IPS-11a (cell line): ENCODE measurements around the gene ZNF735.
"Not testable (repeated sequence)": the region's sequence is repeated elsewhere in the genome, so short reads cannot be mapped to it uniquely, and the experiment has no call there.

Source experiments
- H3K4me3 ChIP-seq: one replicate; pipeline ENCODE4 v1.5.1; 2013; ENCODE audit warnings: low read depth, low read length, control low read depth

Gene ZNF735

DNA sequence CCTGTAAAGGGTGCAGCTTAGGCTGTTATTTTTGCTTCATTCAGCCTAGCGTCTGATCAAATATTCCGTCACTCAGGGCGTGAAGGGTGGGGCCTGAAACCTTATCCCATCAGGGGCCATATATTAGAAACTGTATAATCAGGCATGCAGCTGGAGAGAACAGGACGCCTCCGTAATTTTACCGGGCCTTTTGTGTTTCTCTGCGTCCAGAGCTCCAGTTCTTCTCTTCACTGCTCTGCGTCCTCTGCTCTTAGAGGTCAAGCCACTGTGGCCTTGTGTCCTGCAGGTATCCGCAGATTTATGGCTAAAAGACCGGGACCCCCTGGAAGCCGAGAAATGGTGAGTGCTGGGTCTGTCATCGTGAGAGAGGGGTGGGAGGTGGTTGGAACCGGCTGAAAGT, at the start of gene ZNF735:
Gene ZNF735 (plus strand): TSS at position 301 of the 400 bp plus-strand sequence. CDS start 0 bp downstream, at position 301.
- no peak within 1 kb of the TSS for H3K4me3 ChIP-seq

DNA sequence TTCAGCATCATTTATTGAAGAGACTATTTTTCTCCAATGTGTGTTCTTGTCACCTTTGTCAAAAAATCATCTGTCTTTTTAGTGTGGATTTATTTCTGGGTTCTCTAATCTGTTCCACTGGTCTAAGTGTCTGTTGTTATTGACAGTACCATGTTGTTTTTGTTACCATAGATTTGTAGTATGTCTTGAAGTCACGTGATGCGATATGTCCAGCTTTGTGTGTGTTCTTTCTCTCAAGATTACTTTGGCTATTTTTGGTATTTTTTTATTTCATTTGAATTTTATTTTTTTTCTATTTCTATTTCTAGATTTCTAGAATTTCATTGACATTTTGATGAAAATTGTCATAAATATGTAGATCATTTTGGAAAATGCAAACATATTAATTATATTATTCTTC, 36.0 kb upstream of the ZNF735 start:
- H3K4me3 ChIP-seq, result not testable (repeated sequence)

DNA sequence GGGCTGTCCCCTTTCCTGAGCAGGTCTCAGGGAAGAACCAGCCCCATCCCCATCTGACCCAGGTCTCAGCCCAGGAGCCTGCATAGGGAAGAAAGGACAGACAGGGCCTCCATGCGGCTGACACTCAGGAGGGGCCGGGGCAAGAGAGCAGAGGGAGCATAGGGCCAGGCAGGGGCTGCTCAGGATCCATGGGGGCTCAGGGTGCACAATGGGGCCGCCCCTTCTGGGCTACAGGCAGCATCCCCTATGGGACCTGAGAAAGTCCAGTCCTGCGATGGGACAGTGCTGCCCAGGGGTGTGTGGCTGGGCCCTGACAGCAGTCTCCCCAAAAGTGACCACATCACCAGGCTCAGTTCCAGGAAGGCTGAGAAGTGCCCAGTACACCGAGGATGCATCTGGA, 32.7 kb upstream of the ZNF735 start:
- H3K4me3 ChIP-seq, result no peak overlapping the region

DNA sequence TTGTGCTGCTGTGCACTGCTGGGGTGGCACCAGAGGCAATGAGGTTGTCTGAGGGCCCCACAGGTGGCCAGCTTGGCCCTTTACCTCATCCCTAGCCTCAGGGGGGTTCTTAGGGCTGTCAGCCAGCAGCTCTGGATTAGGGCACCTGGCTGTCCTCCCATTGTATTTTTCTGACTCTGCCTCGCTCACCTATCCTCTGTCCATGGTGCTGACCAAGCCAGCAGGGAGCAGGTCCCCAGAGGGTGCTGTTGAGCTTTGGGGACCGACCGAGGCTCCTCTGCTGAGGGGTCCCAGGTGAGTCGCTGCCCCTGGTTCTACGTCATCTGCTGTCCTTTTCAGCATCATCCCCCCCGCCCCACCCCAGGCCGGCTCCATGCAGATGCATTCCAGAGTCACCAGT, 32.1 kb upstream of the ZNF735 start:
- no peak overlapping the region for H3K4me3 ChIP-seq

DNA sequence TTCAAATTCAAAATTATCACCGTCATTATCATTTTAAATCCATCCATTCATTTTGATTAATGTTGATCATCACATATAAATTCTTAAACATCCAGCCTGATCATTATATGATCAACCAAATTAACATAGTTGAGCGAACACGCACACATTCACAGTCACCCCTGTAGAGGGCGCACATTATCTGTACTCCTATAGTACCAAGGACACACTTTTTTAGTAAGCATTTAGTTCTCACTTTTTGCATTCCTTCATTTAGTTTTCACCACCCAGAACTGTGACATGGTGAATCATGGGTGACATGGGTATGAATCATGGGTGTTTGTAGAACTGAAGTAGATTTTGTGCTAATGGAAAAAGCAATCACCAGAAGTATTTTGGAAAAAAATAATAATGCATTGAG, 26.0 kb upstream of the ZNF735 start:
- no peak overlapping the region for H3K4me3 ChIP-seq

DNA sequence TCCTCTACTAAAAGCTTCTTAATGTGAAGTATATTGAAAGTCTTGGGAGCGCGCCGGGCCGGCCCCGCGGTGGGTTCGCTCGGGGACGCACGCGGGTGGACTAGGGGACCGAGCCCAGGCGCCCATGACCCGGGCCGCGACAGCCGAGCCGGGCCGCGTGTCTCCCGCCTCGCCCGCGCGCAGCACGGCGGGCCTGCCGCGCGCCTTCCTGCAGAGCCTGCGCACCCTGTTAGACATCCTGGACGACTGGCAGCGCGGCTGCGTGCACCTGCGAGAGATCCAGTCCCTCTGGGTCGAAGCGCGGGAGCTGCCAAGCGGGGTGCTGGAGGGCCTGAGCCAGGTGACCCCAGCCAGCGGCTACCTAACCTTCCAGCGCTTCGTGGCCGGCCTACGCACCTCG, 25.4 kb upstream of the ZNF735 start:
- no peak overlapping the region for H3K4me3 ChIP-seq

DNA sequence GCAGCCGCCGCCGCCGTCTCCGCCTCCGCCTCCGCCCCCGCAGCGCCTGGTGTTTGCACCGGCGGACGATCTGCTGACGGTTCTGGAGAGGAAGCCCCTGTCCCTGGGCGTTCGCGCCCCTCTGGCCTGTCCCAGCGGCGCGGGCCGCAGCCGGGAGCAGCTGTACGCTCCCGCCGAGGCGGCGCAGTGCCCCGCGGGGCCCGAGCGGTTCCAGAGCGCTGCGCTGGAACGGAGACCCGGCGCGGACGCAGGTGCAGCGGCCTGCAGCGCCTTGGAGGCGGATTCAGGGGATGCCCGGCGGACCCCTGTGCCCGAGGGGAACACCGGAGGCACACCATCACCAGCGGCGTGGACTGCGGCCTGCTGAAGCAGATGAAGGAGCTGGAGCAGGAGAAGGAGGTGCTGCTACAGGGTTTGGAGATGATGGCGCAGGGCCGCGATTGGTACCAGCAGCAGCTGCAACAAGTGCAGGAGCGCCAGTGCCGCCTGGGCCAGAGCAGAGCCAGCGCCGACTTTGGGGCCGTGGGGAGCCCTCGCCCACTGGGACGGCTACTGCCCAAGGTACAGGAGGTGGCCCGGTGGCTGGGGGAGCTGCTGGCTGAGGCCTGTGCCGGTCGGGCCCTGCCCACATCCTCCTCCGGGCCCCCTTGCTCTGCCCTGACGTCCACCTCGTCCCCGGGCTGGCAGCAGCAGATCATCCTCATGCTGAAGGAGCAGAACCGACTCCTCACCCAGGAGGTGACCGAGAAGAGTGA, 24.8 kb upstream of the ZNF735 start:
- no peak overlapping the region for H3K4me3 ChIP-seq

DNA sequence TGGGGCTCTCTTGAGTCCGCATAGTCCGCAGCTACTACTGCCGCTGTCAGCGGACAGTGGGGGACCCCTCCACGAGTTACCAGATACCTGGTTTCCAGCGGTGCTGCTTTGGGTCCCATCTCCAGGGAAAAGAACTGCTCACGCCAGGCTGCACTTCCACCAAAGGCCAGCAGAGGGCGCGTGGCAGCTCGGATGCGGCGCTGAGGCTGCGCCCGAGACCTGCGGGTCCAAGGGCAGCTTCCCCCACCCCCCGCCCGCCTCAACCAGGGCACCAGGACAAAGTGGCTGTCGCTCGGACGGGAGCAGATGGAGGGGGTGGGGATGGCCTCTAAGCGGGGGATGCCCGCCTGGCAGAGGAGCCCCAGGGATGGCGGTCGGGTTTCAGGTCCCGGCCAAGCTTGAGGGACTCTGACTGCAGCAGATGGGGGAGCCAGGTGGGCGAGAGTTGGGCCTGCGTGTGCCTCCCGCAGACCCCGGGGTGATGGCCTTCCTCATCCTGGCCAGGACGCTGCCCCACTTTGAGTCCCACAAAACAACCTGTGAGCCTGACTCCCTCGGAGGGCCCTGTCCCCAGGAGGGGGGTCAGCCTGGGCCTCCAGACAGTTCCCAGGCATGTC, 23.8 kb upstream of the ZNF735 start:
- H3K4me3 ChIP-seq, result no peak overlapping the region

DNA sequence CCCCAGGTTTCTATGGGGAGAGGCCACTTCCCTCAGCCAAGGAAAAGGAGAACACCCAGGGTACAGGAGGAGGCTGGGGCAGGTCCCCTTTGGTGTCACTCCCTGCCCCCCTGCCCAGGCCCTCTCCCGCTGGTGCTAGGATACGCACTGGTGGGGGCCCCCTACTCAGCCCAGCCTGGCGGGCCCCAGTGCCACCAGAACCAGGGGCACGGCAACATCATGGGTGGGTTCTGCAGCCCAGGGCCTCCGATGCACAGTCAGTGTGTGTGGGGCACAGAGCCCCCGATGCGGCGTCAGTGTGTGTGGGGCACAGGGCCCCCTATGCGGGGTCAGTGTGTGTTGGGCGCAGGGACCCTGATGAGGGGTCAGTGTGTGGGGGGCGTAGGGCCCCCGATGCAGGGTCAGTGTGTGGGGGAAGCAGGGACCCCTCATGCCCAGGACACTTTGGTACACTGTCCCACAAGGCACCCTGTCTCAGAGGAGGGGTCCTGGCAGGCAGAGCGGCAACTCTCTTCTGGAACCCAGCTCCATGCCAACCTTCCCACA, 23.1 kb upstream of the ZNF735 start:
- no peak overlapping the region for H3K4me3 ChIP-seq

DNA sequence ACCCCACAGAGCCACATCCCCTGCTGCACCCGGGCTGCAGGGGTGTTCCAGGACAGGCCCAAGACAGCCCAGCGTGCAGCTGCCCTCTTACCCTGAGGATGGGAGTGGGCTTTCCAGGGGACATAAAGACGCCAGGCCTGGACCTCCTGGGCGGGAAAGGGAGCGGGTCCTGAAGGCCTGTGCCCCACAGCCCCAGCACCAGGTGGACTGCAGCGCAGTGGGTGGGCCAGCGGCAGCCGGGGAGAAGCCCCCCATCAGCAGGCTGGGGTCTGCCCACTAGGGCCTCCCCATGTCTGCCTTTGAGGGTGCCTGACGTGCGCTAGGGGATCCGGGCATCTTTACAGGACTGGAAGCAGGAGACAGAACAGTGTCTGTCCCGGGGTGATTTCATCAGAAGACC, 22.6 kb upstream of the ZNF735 start:
- H3K4me3 ChIP-seq, result no peak overlapping the region

DNA sequence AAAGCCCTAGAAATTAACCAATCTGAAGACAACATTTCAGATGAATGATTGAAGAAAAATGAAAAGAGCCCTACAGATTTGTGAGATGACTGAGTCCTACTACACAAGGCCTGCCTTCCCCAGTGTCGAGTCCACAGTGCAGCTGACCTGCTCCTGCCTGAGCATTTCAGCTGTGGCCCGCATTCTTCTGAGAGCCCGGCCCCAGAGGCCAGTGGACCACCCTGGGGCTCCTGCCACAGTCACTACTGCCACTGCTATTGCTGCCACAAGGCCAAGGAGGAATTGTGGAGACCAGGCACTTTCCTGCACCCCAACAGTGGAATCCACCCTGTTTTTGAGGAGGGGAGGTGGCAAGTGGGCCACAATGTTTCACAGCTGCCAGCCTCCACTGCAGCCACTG, 19.6 kb upstream of the ZNF735 start:
- no peak overlapping the region for H3K4me3 ChIP-seq

DNA sequence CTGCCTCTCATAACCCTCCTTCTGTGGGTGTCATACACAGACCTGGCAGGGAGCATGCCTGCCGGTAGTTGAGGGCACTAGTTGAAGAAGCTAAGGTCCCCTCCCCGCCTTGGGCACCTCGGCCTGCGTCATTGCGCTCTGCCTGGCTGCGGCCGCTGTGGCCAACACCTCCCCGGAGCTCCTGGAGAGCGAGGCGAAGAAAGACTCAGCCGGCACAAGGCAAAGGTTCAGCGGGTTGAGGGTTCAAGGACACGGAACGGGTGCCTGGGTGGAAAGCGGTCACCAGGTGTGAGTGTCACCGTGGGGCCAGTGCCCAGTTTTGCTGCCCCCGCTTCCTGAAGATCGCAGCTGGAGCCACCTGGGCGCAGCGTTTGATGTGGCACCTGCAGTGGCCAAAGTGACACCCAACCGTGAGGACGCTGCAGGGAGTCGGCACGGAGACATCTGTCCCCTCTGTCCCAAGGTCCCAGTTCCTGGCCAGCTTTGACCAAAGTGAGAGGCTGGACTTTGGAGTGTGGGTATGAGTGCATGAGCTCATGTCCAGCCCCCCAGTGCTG, 14.8 kb upstream of the ZNF735 start:
- no peak overlapping the region for H3K4me3 ChIP-seq

DNA sequence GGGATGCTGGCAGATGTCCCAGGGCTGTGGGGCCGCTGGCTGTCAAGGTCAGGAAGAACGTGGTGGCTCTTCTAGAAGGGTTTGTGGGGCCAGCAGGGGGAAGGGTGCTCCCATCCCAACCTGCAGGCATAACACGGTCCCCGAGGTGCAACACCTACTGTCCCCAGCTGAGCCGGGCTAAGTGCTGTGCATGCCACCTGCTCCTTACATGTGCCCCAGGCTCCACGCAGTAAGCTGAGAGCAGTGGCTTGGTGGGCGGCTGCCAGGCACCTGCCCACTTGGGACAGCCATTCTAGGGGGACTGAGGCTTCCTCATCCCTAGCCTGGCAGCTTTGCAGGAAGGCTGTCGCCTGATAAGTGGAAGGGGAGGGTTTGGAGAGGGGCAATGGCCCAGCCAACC, 14.2 kb upstream of the ZNF735 start:
- H3K4me3 ChIP-seq, result no peak overlapping the region

DNA sequence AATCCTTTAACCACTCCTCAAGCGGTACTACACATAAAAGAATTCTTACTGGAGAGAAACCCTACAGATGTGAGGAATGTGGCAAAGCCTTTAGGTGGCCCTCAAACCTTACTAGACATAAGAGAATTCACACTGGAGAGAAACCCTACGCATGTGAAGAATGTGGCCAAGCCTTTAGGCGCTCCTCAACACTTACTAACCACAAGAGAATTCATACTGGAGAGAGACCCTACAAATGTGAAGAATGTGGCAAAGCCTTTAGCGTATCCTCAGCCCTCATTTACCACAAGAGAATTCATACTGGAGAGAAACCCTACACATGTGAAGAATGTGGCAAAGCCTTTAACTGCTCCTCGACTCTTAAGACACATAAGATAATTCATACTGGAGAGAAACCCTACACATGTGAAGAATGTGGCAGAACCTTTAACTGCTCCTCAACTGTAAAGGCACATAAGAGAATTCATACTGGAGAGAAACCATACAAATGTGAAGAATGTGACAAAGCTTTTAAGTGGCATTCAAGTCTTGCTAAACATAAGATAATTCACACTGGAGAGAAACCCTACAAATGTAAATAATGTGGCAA, 12.8 kb downstream of the ZNF735 start:
- H3K4me3 ChIP-seq, result not testable (repeated sequence)

DNA sequence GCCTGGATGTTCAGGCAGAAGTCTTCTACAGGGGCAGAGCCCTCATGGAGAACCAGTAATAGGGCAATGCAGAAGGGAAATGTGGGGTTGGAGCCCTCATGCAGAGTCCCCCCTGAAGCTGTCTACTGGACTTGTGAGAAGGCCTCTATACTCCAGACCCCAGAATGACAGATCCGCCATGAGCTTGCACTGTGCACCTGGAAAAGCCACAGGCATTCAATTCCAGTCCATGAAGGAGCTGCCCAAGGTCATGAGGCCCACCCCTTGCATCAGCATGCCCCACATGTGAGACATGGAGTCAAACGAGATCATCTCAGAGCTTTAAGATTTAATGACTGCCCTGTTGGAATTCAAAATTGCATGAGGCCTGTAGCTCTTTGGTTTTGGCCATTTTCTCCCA, 16.4 kb downstream of the ZNF735 start:
- no peak overlapping the region for H3K4me3 ChIP-seq

DNA sequence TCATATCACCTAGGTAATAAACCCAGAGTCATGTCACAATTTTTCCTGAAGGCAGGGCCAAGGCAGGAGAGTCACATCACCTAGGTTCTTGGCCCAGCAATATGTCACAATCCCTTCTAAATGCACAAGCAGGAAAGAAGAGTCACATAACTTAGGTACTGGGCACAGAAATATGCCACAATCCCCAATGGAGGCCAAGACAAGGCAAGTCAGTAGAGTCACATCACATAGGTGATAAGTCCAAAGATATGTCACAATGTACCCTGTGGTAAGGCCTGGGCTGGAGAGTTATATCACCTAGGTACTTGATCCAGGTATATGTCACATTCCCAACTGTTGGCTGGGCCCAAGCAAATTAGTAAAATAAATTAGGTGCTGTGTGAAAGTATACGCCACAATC, 21.2 kb downstream of the ZNF735 start, which contains the start of gene ZNF679:
Gene ZNF679 (plus strand): TSS at position 301 of the 400 bp plus-strand sequence. CDS start 20,644 bp downstream, outside the sequence.
- not testable (repeated sequence) for H3K4me3 ChIP-seq

DNA sequence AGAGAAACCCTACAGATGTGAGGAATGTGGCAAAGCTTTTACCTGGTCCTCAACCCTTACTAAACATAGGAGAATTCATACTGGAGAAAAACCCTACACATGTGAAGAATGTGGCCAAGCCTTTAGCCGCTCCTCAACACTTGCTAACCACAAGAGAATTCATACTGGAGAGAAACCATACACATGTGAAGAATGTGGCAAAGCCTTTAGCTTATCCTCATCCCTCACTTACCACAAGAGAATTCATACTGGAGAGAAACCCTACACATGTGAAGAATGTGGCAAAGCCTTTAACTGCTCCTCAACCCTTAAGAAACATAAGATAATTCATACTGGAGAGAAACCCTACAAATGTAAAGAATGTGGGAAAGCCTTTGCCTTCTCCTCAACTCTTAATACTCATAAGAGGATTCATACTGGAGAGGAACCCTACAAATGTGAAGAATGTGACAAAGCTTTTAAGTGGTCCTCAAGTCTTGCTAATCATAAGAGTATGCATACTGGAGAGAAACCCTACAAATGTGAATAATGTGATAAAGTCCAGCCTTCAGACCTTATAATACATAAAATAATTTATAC, 59.4 kb downstream of the ZNF735 start:
- H3K4me3 ChIP-seq, result no peak overlapping the region
